D721Med (cell line): ENCODE results near the gene INPP4B.

ENCODE experiments used
- DNase-seq: peaks from one replicate; pipeline ENCODE4 v3.0.0; 2011; ENCODE audit warnings: low spot score; ENCODE audit not compliant: insufficient read length
- FAIRE-seq: peaks from 2 replicates; lab custom pipeline; 2011; peaks lifted over from hg19 to GRCh38; lab: Jason Lieb, UNC
- TF ChIP-seq, protein P1 (sequence below): IDR thresholded peaks from 2 replicates; pipeline ENCODE4 v1.5.1; 2012; ENCODE audit warnings: mild to moderate bottlenecking, control low read depth; ENCODE audit not compliant: insufficient read depth; ENCODE audit errors: missing control alignments

INPP4B gene

DNA sequence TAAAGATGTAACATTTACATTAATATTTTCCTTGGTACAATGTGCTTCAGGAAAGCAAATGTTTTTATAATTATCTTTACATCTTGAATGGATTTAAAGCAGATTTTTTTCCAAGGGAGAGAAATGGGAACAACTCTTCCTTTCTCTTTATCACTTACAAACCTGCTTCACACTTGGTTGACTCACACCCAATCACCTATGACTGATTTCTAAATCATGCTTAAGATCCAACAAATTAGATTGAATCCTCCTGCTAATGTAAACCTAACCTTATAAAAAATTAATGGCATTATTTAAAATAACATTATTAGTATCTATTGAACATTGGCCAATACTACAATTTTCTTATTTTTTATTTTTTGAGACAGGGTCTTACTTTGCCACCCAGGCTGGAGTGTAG lies 127.1 kb downstream of the INPP4B start:
- no peak for FAIRE-seq
- TF ChIP-seq, protein P1, sequence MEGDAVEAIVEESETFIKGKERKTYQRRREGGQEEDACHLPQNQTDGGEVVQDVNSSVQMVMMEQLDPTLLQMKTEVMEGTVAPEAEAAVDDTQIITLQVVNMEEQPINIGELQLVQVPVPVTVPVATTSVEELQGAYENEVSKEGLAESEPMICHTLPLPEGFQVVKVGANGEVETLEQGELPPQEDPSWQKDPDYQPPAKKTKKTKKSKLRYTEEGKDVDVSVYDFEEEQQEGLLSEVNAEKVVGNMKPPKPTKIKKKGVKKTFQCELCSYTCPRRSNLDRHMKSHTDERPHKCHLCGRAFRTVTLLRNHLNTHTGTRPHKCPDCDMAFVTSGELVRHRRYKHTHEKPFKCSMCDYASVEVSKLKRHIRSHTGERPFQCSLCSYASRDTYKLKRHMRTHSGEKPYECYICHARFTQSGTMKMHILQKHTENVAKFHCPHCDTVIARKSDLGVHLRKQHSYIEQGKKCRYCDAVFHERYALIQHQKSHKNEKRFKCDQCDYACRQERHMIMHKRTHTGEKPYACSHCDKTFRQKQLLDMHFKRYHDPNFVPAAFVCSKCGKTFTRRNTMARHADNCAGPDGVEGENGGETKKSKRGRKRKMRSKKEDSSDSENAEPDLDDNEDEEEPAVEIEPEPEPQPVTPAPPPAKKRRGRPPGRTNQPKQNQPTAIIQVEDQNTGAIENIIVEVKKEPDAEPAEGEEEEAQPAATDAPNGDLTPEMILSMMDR = no peak
- no peak for DNase-seq

DNA sequence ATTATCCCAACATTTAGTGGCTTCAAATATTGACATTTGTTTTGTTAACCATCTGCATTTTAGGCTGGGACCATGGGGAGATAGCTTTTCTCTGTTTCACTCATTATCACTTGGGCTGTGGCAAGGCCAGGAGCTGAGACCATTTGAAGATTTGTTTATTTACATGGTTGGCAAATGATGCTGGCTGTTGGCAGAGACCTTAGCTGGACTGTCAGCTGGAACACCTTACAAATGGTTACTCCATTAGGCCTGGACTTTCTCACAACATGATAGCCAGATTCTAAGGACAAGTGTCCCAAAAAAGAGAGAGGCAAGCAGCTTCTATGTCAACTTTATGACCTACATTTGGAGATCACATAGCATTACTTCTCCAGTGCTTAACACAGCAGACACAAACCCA lies 130.4 kb downstream of the INPP4B start:
- no peak for DNase-seq
- TF ChIP-seq, protein P1 = no peak
- no peak for FAIRE-seq

GRCh38 chr4:142713282-142714030 lies 132.6 kb downstream of the INPP4B start:
- FAIRE-seq = no peak
- TF ChIP-seq, protein P1 = no peak
- DNase-seq = no peak

GRCh38 chr4:142708231-142708630 lies 137.9 kb downstream of the INPP4B start:
- FAIRE-seq (no peak), DNase-seq (no peak)
- TF ChIP-seq, protein P1 = no peak

DNA sequence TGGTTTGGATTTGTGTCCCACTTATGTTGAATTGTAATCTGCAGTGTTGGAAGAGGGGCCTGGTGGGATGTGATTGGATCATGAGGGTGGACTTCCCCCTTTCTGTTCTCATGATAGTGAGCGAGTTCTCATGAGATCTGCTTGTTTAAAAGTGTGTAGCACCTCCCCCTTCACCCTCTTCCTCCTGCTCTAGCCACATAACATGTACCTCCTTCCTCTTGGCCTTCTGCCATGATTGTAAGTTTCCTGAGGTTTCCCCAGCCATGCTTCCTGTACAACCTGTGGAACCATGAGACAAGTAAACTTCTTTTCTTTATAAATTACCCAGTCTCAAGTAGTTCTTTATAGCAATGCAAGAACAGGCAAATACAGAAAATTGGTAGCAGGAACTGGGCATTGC lies 138.7 kb downstream of the INPP4B start:
- FAIRE-seq (no peak), DNase-seq (no peak)
- TF ChIP-seq, protein P1 = no peak

GRCh38 chr4:142706381-142706780 lies 139.7 kb downstream of the INPP4B start:
- TF ChIP-seq, protein P1 = no peak
- DNase-seq (peak; percentile 27), FAIRE-seq (peak; percentile 98)

DNA sequence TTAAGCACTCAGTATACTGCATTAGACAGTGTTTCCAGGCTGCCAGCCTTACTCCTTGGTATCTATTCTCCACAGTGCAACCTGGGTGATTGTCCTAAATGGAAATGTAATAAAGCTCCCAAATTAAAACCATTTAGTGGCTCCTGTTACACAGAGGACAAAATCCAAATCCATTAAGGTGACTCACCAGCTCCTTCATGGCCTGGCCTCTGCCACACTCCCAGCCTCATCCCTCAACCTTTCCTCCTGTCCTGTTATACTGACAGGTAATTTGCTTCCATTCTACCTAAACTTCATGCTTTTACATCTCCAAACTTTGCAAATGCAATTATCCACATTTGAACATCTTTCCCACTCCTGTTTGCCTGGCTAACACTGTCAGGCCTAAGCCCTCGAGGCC lies 140.3 kb downstream of the INPP4B start:
- no peak for FAIRE-seq
- TF ChIP-seq, protein P1 = no peak
- DNase-seq = no peak
